CD4-positive, alpha-beta T cell (primary cell): ENCODE results near the gene COG5. TPM values are rescaled to one million over a fixed set of nuclear protein-coding genes. Genes with fewer than 3 reads are reported as not detected.

Source experiments
- ATAC-seq: fragments of 200-7000 bp; cut with Tn5 transposase; one replicate; pipeline ENCODE4 v1.10.0; 2022; ENCODE audit warnings: mild to moderate bottlenecking; ENCODE audit not compliant: poor library complexity
- CTCF ChIA-PET: fragments of 350-600 bp; sonication (Branson Sonifier 250); formaldehyde crosslinking; loops from one replicate; lab custom pipeline; 2021; ENCODE audit warnings: antibody characterized with exemption, inconsistent platforms; lab: Charles Lee
- POLR2A ChIA-PET: fragments of 350-600 bp; sonication (Branson Sonifier 250); formaldehyde crosslinking; loops from one replicate; lab custom pipeline; 2021; ENCODE audit warnings: antibody characterized with exemption, inconsistent platforms; lab: Charles Lee
- DNase-seq, 14 experiments: peaks; one replicate each; pipeline ENCODE4 v3.0.0-alpha.2; 2013 to 2020; ENCODE audit warnings: mixed read lengths in 2 of 14
- H3K27ac ChIP-seq, 2 donors: one replicate each; pipeline versions ENCODE4 v1.5.1 to v1.7.0; 2013; ENCODE audit warnings: low read length in 2 of 2, low read depth in 1 of 2, mild to moderate bottlenecking in 1 of 2
- H3K27me3 ChIP-seq, 2 experiments: 1 replicate in 1 of 2; 2 replicates in 1 of 2; pipeline versions ENCODE4 v1.6.1 to v1.7.0; 2013; ENCODE audit warnings: low read length in 2 of 2, control low read depth in 1 of 2, mild to moderate bottlenecking in 1 of 2, moderate library complexity in 1 of 2; ENCODE audit not compliant: insufficient read depth in 2 of 2, control insufficient read depth in 1 of 2
- H3K36me3 ChIP-seq: one replicate; pipeline ENCODE4 v1.6.1; 2013; ENCODE audit warnings: low read length, control low read depth; ENCODE audit not compliant: insufficient read depth
- H3K4me1 ChIP-seq: one replicate; pipeline ENCODE4 v1.6.1; 2013; ENCODE audit warnings: low read length, control low read depth; ENCODE audit not compliant: insufficient read depth
- H3K4me3 ChIP-seq: one replicate; pipeline ENCODE4 v1.5.1; 2013; ENCODE audit warnings: mild to moderate bottlenecking, low read length, moderate library complexity
- H3K9me3 ChIP-seq, 2 experiments: 1 replicate in 1 of 2; 2 replicates in 1 of 2; pipeline versions ENCODE4 v1.6.1 to v1.7.0; 2013; ENCODE audit warnings: low read length in 2 of 2, mild to moderate bottlenecking in 2 of 2, control low read depth in 1 of 2, moderate library complexity in 1 of 2; ENCODE audit not compliant: control insufficient read depth in 1 of 2, insufficient read depth in 1 of 2
- H3K27ac Mint-ChIP-seq: one replicate; pipeline ENCODE4 v1.8.0; 2020; ENCODE audit warnings: mixed read lengths
- H3K27me3 Mint-ChIP-seq: one replicate; pipeline ENCODE4 v1.8.0; 2021; ENCODE audit warnings: mixed read lengths
- H3K36me3 Mint-ChIP-seq: one replicate; pipeline ENCODE4 v1.8.0; 2021; ENCODE audit warnings: low read depth, mixed read lengths
- H3K4me1 Mint-ChIP-seq: one replicate; pipeline ENCODE4 v1.8.0; 2021; ENCODE audit warnings: low read depth, mixed read lengths
- H3K4me3 Mint-ChIP-seq: one replicate; pipeline ENCODE4 v1.8.0; 2020; ENCODE audit warnings: mild to moderate bottlenecking, mixed read lengths
- H3K9me3 Mint-ChIP-seq: one replicate; pipeline ENCODE4 v1.8.0; 2020; ENCODE audit warnings: mixed read lengths
- CTCF ChIP-seq: fragments of 200-600 bp; IDR thresholded peaks from one replicate; pipeline ENCODE4 v1.8.0; 2022; ENCODE audit warnings: antibody characterized with exemption, mild to moderate bottlenecking
- intact Hi-C, 2 experiments: fragments of 100-400 bp; cut with DNase I in 1 of 2; cut with micrococcal nuclease in 1 of 2; formaldehyde crosslinking; loops; one replicate each; pipeline versions ENCODE4 v1.15.1 to v1.9.0; 2023 to 2025; cut with DNase I, micrococcal nuclease
- total RNA-seq, 174 experiments: library from RNA in 2 of 174; stranded (reverse) in 2 of 174; gene quantifications; one replicate each; pipeline ENCODE4 v1.2.3 and lab custom pipeline; 2021 to 2026

The COG5 gene
- total RNA-seq, 2 experiments from 2014 or later: 43.4 to 44.5 TPM

- Mint-ChIP-seq H3K36me3 (peaks cover 53% of the 10 kb centered on the region), H3K9me3 (no peaks in the 10 kb centered on the region), H3K4me1 (no peaks in the 10 kb centered on the region), H3K27me3 (no peaks in the 10 kb centered on the region), H3K27ac (no peak overlapping the region), H3K4me3 (no peak overlapping the region)
- ATAC-seq (no peak), DNase-seq (no peak)
- no peaks in the 10 kb centered on the region for H3K9me3 ChIP-seq
- ChIA-PET CTCF (no interaction called here), POLR2A (no interaction called here)
- H3K36me3 ChIP-seq: peaks cover 10% of the 10 kb centered on the region
- no peak overlapping the region for H3K4me3 ChIP-seq
- no peaks in the 10 kb centered on the region for H3K4me1 ChIP-seq
- H3K27me3 ChIP-seq: no peaks in the 10 kb centered on the region
- H3K27ac ChIP-seq: no peak overlapping the region
- intact Hi-C loops: no loop called here
- TF ChIP-seq CTCF: no peak
Observed at GRCh38 chr7:107268594-107268993, 295.1 kb downstream of the COG5 start.

DNA sequence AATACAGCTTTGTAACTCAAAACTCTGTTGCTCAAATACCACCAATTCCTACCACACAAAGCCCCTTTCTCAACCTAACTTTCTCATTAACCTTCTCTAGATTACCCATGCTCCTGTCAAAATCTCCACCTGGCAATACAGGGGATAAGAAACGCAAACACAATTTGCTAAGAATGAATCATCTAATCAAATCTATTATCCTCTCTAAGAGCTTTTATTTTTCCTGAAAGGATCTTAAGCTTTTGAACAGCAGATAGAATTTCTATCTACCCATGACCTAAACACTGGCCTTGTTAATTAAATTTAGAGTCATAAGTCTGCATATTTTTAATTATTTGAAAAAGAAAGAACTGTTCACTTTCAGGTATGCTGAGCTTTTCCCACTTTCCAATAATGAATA lies 296.6 kb downstream of the COG5 start:
- Histone ChIP-seq H3K27me3 (no peaks in the 10 kb centered on the region), H3K27ac (no peak overlapping the region), H3K36me3 (peaks cover 15% of the 10 kb centered on the region), H3K4me3 (no peak overlapping the region), H3K9me3 (no peaks in the 10 kb centered on the region), H3K4me1 (no peaks in the 10 kb centered on the region)
- intact Hi-C loops: no loop called here
- Mint-ChIP-seq H3K27me3 (no peaks in the 10 kb centered on the region), H3K36me3 (peaks cover 42% of the 10 kb centered on the region), H3K9me3 (no peaks in the 10 kb centered on the region), H3K27ac (no peak overlapping the region), H3K4me1 (no peaks in the 10 kb centered on the region), H3K4me3 (no peak overlapping the region)
- TF ChIP-seq CTCF: no peak
- ChIA-PET POLR2A (no interaction called here), CTCF (interaction anchor here (1.3 kb wide), 1 partner anchor 9 kb away, joined by 4 read pairs; no protein-coding TSS in a partner anchor)
- DNase-seq: no peak
- no peak for ATAC-seq

- POLR2A ChIA-PET: no interaction called here
- H3K36me3 Mint-ChIP-seq: peaks cover 26% of the 10 kb centered on the region
Observed at GRCh38 chr7:107264723-107265122, 299.0 kb downstream of the COG5 start.

More at GRCh38 chr7:107264723-107265122, 299.0 kb downstream of the COG5 start:
- intact Hi-C loops: no loop called here
- DNase-seq (no peak), ATAC-seq (no peak)
- Histone ChIP-seq H3K9me3 (no peaks in the 10 kb centered on the region), H3K4me1 (no peaks in the 10 kb centered on the region), H3K27me3 (no peaks in the 10 kb centered on the region), H3K4me3 (no peak overlapping the region), H3K36me3 (peaks cover 11% of the 10 kb centered on the region), H3K27ac (no peak overlapping the region)
- Mint-ChIP-seq H3K27ac (no peak overlapping the region), H3K4me1 (no peaks in the 10 kb centered on the region), H3K27me3 (no peaks in the 10 kb centered on the region), H3K9me3 (no peaks in the 10 kb centered on the region), H3K4me3 (no peak overlapping the region)
- no peak for TF ChIP-seq CTCF
- CTCF ChIA-PET: no interaction called here
